Stimulated activated CD8-positive, alpha-beta memory T cell treated with anti-CD3 and anti-CD28 coated beads, Interleukin-7, amount 100 ng/mL, for 48 hours (primary cell): ENCODE measurements around the gene A4GNT.
"Not testable (repeated sequence)": the region's sequence is repeated elsewhere in the genome, so short reads cannot be mapped to it uniquely, and the experiment has no call there.

Experiments used
- DNase-seq, 2 donors: peaks; one replicate each; pipeline ENCODE4 v3.0.0-alpha.2; 2020; ENCODE audit warnings: low read depth in 1 of 2; ENCODE audit errors: extremely low read depth in 1 of 2

Gene A4GNT

DNA sequence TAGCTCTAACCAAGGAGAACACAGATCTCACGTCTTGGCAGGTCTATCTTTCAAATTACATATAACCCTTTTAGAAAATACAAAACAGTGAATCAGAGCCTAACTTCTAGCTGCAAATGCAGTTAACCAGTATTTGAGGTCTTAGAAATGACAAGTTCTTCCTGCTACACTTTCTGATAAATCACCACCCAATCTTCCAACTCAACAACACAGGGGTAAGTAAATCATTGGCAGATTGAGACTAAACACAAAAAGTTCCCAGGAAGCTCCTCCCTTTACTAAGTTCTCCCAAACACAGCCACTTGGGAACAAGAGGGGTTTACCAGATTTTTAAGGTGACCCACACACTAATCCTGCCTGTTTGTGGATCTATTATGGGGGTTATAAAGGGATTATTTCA is at the start of gene A4GNT:
A4GNT (minus strand) TSS at position 152 of the 400 bp plus-strand sequence. CDS start 1,134 bp downstream, outside the sequence.
- no peak for DNase-seq

GRCh38 chr3:138180375-138181029 is 48.3 kb upstream of the A4GNT start:
- no peak for DNase-seq

DNA sequence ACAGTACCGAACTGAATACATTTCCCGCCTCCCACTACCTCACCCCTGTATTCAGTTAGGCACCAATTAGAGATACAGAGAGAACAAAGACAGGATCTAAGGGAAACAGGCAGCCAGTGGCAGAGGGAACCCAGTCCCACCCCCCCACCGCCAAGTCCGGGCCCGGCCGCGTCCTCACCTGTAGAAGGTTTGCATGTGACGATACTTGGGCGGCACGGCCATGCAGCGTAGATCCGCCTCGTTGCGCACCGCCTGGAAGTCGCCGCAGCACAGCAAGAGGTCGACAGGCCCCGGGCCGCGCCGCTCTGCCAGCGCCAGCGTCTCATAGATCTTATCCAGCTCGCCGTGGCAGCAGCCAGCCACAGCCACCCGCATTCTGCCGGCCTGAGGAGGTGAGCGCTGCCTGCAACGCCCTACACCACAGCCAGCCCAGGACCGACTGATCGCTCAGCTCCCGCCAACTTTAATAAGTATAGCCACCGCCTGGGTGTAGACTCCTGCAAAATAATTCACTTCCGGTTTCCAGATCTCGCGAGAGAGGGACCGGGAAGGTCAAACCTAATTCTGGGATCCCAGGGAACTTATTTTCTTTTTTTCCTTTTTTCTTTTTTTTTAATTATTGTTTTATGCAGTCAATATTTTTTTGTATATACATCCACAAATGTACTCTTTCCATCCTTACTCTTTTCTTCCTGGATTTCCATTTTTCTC is 42.4 kb upstream of the A4GNT start, which contains the start of gene DBR1:
DBR1 (minus strand) TSS at position 501 of the 711 bp plus-strand sequence; CDS start at position 375, 126 bp downstream.
- DNase-seq, result peak; percentile 37 to 66

DNA sequence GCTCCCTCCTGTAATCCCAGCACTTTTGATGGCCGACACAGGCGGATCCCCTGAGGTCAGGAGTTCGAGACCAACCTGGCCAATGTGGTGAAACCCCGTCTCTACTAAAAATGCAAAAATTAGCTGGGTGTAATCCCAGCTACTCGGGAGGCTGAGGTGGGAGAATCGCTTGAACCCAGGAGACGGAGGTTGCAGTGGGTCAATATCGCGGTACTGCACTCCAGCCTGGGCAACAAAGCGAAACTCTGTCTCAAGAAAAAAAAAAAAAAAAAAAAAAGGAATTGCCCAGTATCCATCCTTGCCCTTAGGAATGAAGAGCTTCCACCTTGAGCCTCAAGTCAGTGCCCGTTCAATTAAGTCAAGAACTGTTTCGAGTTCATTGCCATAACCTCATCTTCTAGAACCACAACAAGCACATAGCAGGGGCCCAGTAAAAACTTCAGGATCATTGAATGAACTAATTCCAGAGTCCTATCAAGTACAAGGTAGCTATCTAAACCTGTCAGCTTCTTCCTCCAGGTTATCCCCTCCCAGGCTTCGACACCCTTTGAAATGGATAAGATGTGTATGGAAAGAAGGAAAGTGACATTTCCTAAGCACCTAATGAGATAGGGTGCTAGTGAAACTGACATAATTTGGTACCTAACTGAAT is 41.7 kb upstream of the A4GNT start:
- DNase-seq, result no peak

- DNase-seq, result no peak
Measured at GRCh38 chr3:138172625-138173024, 40.4 kb upstream of the A4GNT start.

GRCh38 chr3:138165061-138165460 is 32.9 kb upstream of the A4GNT start:
- no peak for DNase-seq

GRCh38 chr3:138157743-138158142 is 25.6 kb upstream of the A4GNT start:
- no peak for DNase-seq

DNA sequence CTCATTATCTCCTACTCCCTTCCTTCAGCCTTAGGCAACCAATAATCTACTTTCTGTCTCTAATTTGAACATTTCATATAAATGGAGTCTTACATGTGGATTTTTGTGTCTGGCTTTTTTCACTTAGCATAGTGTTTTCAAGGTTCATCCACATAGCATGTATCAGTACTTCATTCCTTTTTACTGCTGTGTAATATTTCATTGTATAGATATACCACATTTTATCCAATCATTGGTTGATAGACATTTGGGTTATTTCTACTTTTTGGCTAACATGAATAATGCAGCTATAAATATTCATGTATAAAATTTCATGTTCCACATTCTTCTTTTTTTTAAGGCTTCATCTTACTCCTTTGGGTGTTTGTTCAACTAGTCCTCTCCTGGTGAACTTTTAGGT is 22.3 kb upstream of the A4GNT start:
- no peak for DNase-seq

DNA sequence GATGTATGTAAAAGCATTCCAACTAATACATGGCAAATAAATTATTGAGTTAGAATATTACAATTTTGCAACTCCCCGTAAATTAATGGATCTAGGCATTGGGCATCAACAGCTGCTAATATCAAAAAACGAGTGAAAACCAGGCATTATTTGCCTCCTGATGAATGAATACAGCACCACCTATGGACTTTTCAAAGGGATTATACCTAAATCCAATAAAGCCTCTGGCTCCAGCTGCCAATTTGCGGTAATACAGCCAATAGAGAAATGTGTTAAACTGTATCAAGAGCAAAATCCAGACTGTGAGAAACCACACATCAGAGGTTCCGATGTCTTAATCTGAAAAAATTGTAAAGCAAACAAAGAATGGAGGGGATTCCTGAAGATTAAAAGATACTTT is 16.3 kb upstream of the A4GNT start:
- no peak for DNase-seq

DNA sequence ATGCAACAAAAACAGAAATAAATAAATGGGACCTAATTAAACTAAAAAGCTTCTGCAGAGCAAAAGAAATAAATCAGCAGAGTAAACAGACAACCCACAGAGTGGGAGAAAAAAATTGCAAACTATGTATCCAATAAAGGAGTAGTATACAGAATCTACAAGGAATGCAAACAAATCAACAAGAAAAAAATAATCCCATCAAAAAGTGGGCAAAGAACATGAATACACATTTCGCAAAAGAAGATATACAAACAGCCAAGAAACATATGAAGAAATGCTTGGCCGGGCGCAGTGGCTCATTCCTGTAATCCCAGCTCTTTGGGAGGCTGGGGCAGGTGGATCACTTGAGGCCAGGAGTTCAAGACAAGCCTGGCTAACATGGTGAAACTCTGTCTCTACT is 10.0 kb upstream of the A4GNT start:
- not testable (repeated sequence) for DNase-seq

- no peak for DNase-seq
Measured at GRCh38 chr3:138140940-138141339, 8.8 kb upstream of the A4GNT start.

DNA sequence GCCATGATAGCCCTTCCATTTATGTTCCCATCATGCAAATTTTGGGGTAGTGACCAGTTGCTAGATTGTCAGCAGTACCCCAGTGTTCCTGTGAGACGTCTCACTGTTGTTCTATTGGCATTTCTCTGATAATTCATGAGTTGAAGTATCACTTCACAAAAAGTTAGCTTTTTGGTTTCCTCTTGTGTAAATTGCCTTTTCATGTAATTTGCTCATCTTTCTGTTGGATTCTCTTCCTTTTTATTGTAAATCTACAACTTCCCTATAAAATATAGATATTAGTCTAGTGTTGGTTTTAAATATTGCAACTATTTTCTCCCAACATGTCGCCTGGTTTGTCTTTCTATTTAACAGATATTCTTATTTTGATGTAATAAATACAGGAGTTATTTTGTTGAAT is 7.5 kb upstream of the A4GNT start:
- no peak for DNase-seq

DNA sequence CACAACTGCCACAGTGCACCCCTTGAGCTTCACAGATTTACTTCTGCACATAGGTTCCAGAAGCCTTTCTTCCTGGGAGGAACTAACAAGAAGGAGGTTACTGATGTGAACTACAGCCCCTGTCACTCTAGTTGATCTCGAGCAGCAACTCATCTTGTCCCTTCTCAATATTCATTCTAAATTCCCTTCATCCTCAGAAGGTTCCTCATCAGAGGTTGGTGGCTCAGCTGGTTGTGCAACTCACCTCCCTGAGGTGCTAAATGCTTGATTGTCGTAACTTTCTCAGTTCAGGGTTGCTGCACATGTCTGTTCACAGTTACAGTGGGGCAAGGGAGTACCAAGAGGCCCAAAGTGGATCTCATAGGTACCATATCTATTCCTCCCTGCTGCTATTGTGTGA is 5.7 kb upstream of the A4GNT start:
- no peak for DNase-seq

DNA sequence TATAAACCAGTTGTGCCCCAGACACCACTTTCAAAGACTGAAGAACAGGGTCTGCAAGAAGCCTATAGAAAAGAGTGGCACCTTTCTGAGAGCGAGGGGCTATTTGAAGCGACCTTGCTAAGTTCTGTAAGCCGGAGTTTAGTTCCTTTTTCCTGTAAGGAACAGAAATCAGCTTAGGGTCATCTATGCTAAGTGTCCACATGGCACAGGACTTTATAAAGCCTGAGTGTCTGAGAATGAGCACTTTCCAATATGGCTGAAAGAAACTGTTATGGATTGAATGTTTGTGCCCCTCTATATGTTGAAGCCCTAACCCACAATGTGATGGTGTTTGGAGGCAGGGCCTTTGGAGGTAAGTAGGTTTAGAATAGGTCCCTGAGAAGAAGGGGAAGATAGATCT is 4.0 kb upstream of the A4GNT start:
- DNase-seq, result no peak

GRCh38 chr3:138135833-138136194 is 3.6 kb upstream of the A4GNT start:
- DNase-seq, result no peak

DNA sequence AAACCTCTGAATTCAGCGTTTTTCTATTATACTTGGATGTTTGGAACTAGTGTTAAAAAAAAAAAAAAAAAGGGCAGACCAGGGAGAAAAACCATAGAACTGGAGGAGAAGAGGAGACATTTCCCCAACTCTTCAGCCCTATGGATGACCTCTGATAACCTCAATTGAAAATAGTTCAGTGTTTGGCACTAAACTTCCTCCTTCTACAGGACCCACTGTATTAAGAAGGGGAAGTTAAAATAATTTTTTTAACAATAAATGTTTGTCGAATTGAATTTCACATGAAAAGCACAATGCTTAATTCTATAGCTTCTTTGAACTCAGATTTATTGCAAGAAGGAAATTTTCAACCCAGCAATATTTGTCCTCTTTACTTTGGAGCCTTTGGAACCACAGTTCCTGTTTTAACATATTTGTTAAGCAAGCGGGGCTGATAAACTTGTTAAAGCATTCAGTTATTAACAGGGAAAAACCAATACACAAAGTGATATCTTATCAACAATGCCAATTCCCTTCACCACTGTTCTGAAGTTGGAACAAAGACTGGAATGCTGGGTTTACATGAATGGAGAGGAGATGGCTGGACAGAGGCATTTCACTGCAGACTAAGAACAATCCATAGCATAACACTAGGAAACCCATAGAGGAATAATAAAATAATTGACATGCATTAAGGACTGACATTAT is 3.1 kb upstream of the A4GNT start:
- no peak for DNase-seq

- DNase-seq, result no peak
Measured at GRCh38 chr3:138127636-138128365, 4.4 kb downstream of the A4GNT start.

GRCh38 chr3:138125548-138126221 is 6.5 kb downstream of the A4GNT start:
- DNase-seq, result no peak

DNA sequence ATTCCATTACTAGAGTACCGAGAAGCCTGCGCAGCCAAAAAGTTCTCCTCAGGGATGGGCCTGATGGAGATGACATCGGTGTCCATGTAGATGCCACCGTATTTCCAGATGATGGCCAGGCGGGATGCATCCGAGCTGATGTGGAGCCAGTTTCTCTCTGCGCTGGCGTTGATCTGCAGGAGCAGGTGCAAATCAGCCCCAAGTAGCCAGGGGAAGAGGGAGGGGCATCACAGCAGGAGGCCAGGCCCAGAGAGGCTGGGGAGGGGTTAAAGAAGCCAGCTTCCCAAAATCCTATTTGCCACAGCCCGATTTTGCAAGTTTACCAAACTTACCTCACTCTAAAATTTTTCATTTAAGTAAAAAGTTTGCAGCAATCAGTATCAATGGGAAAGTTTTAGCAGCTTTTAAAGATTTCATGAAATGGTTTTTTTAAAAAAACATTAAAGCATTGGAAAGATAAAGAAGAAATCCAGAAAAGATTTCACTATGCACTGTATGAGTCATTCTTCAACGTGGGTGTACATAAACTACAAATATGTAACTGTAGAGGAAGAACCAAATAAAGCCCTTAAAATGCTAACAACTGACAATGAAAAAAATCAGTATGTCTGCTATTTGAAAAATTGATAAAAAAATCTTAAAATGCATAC is 7.4 kb downstream of the A4GNT start:
- no peak for DNase-seq

GRCh38 chr3:138124188-138124587 is 8.0 kb downstream of the A4GNT start:
- no peak for DNase-seq
